HepG2 (cell line): Measurements from ENCODE around the gene SLC25A48. TPM values are rescaled to one million over a fixed set of nuclear protein-coding genes. Genes with fewer than 3 reads are reported as not detected.

Source experiments
- ATAC-seq: fragments of 200-7000 bp; cut with Tn5 transposase; 3 replicates; pipeline ENCODE4 v1.9.1; 2020; ENCODE audit warnings: mild to moderate bottlenecking, moderate library complexity
- BruUV-seq: library from RNA; stranded (reverse); fragments of 400-500 nt; replicated peaks from 2 replicates; lab custom pipeline; 2021; lab: Mats Ljungman, UMichigan
- CTCF ChIA-PET: fragments of 300-600 bp; formaldehyde crosslinking; extraction: SDS; loops from one replicate; lab custom pipeline; 2021; ENCODE audit warnings: low total read pairs, inconsistent platforms, low intra/inter-chr PET ratio; lab: Yijun Ruan, JAX
- POLR2A ChIA-PET: fragments of 350-600 bp; sonication (Branson Sonifier 250); formaldehyde crosslinking; loops from one replicate; lab custom pipeline; 2020; ENCODE audit warnings: antibody characterized with exemption, inconsistent platforms; lab: Yijun Ruan, JAX
- DNase-seq: peaks from one replicate; pipeline ENCODE4 v3.0.0-alpha.2; 2015; ENCODE audit warnings: low spot score
- FAIRE-seq: peaks from 3 replicates; lab custom pipeline; 2011; peaks lifted over from hg19 to GRCh38; lab: Jason Lieb, UNC
- H2AFZ ChIP-seq: one replicate; pipeline ENCODE4 v1.6.1; 2011; ENCODE audit warnings: low read length, inconsistent platforms
- H3K27ac ChIP-seq: fragments of 300-600 bp; 3 replicates; pipeline ENCODE4 v1.8.0; 2011; ENCODE audit warnings: mixed run types, mild to moderate bottlenecking, mixed read lengths, low read length, inconsistent platforms; ENCODE audit not compliant: insufficient read depth; ENCODE audit errors: extremely low read length
- H3K27me3 ChIP-seq, 2 experiments: fragments of 200-600 bp in 1 of 2; 2 replicates in 1 of 2; 3 replicates in 1 of 2; pipeline versions ENCODE4 v1.6.0 to v1.8.0; 2011; ENCODE audit warnings: low read length in 2 of 2, mild to moderate bottlenecking in 2 of 2, moderate library complexity in 2 of 2, inconsistent platforms in 1 of 2; ENCODE audit not compliant: insufficient read depth in 2 of 2, control insufficient read depth in 1 of 2
- H3K36me3 ChIP-seq, 2 experiments: fragments of 200-600 bp in 1 of 2; replicated peaks in 1 of 2; 2 replicates in 1 of 2; 3 replicates in 1 of 2; pipeline versions ENCODE4 v1.5.1 to v1.8.0; 2011; ENCODE audit warnings: low read length in 2 of 2, inconsistent platforms in 1 of 2; ENCODE audit not compliant: insufficient read depth in 2 of 2, control insufficient read depth in 1 of 2
- H3K4me1 ChIP-seq: 2 replicates; pipeline ENCODE4 v1.5.1; 2012; ENCODE audit warnings: low read length, inconsistent platforms; ENCODE audit not compliant: insufficient read depth
- H3K4me2 ChIP-seq: 2 replicates; pipeline ENCODE4 v1.6.0; 2011; ENCODE audit warnings: low read depth, low read length, inconsistent platforms
- H3K4me3 ChIP-seq, 3 experiments: fragments of 200-600 bp in 1 of 3; sonication (generic), shearing (Covaris generic) in 1 of 3; replicated peaks in 1 of 3; 2 replicates each; pipeline ENCODE4 v1.5.1; 2011 to 2016; ENCODE audit warnings: low read length in 3 of 3, inconsistent platforms in 2 of 3, low read depth in 2 of 3, mild to moderate bottlenecking in 2 of 3, control low read depth in 1 of 3, mixed read lengths in 1 of 3; ENCODE audit not compliant: insufficient read depth in 1 of 3
- H3K79me2 ChIP-seq: one replicate; pipeline ENCODE4 v1.6.1; 2011; ENCODE audit warnings: low read length, inconsistent platforms; ENCODE audit not compliant: insufficient read depth
- H3K9ac ChIP-seq: 2 replicates; pipeline ENCODE4 v1.6.0; 2011; ENCODE audit warnings: mild to moderate bottlenecking, low read depth, low read length, inconsistent platforms; ENCODE audit not compliant: insufficient read depth
- H3K9me3 ChIP-seq: 2 replicates; pipeline ENCODE4 v1.5.1; 2012; ENCODE audit warnings: mild to moderate bottlenecking, low read length
- H4K20me1 ChIP-seq: 2 replicates; pipeline ENCODE4 v1.6.0; 2011; ENCODE audit warnings: inconsistent platforms, mild to moderate bottlenecking, low read length, moderate library complexity; ENCODE audit not compliant: insufficient read depth
- KDM5A ChIP-seq: fragments of 200-600 bp; sonication (generic); IDR thresholded peaks from 2 replicates; pipeline ENCODE4 v1.7.0; 2018; ENCODE audit warnings: antibody characterized with exemption, mild to moderate bottlenecking, low read length, borderline replicate concordance
- MTA1 ChIP-seq: sonication (generic); formaldehyde crosslinking; IDR thresholded peaks from 2 replicates; pipeline ENCODE4 v1.4.0; 2020; ENCODE audit warnings: missing genetic modification reagents, mild to moderate bottlenecking, borderline replicate concordance
- ZNF276 ChIP-seq: sonication (generic); formaldehyde crosslinking; IDR thresholded peaks from 2 replicates; pipeline ENCODE4 v1.4.0; 2020; ENCODE audit warnings: mild to moderate bottlenecking, low read depth, missing genetic modification reagents
- ZNF574 ChIP-seq: sonication (generic); formaldehyde crosslinking; IDR thresholded peaks from 2 replicates; pipeline ENCODE4 v1.4.0; 2020; ENCODE audit warnings: missing genetic modification reagents
- WGBS: methylation state at CpG from one replicate; pipeline ENCODE4 v1.1.6; 2017; ENCODE audit warnings: low lambda C conversion rate; 5-methylcytosine and 5-hydroxymethylcytosine counted together
- in situ Hi-C: cut with HindIII; loops from 2 replicates; pipeline ENCODE4 v1.10.0; 2017; ENCODE audit warnings: low pct_unique_long_range_greater_than_20kb; ENCODE audit not compliant: extremely low pct_ligation_motif_present
- intact Hi-C: fragments of 100-400 bp; cut with micrococcal nuclease; formaldehyde crosslinking; loops from one replicate; pipeline ENCODE4 v1.10.0; 2022; ENCODE audit not compliant: unreplicated experiment
- polyA plus RNA-seq, 8 experiments: library from polyadenylated mRNA; depleted of rRNA in 3 of 8; stranded (reverse) in 7 of 8; unstranded in 1 of 8; fragments of >200 nt; fragmentation: Illumina TruSeq in 4 of 8; extraction: Trizol in 4 of 8; gene quantifications; 2 replicates each; pipeline versions ENCODE4 v1.2.1 to v1.2.3, GENCODE V29; 2011 to 2016; ENCODE audit warnings: low read depth in 4 of 8, missing spikeins in 1 of 8, mixed read lengths in 1 of 8; ENCODE audit not compliant: insufficient read depth in 1 of 8
- total RNA-seq, 5 experiments: library from RNA; depleted of rRNA; stranded (reverse); fragments of >200 nt; fragmentation: Illumina TruSeq; extraction: Trizol; gene quantifications; 2 replicates each; pipeline ENCODE4 v1.2.3, GENCODE V29; 2016; ENCODE audit warnings: low read depth in 1 of 5

The SLC25A48 gene
- total and polyA plus RNA-seq, 2 of the 13 experiments (the other 11 are each of a cell fraction or from before 2014, with no cell fraction given): 0.17 to 4.5 TPM

- Histone ChIP-seq H3K27ac (no peak overlapping the region), H3K27me3 (peaks cover 0 to 10% of the 10 kb centered on the region in 2 experiments; a peak in 2 of 5 replicates), H3K4me3 (no peak overlapping the region), H3K36me3 (no peaks in the 10 kb centered on the region), H3K9me3 (0 out of 2 replicates have a peak, but pooled peaks cover 6% of the 10 kb centered on the region), H2AFZ (no peak overlapping the region), H3K79me2 (no peaks in the 10 kb centered on the region), H4K20me1 (no peaks in the 10 kb centered on the region), H3K4me1 (no peaks in the 10 kb centered on the region), H3K9ac (no peak overlapping the region), H3K4me2 (no peak overlapping the region)
- intact Hi-C loops (no loop called here), in situ Hi-C loops (no loop called here)
- CTCF ChIA-PET: no interaction called here
- POLR2A ChIA-PET: no interaction called here
- no peak for FAIRE-seq
- no TSS peak for BruUV-seq
- TF ChIP-seq KDM5A (no peak), ZNF574 (CRISPR knock-in tag) (no peak), MTA1 (CRISPR knock-in tag) (no peak), ZNF276 (CRISPR knock-in tag) (no peak)
- no peak for ATAC-seq
- DNase-seq: no peak
- 11% methylated on average over 4 of the region's 4 CpGs for WGBS
Measured at GRCh38 chr5:135840959-135841358, 6.5 kb downstream of the SLC25A48 start.
